Central memory CD4-positive, alpha-beta T cell (primary cell): ENCODE measurements around the gene OSGIN1.

ENCODE experiments used
- DNase-seq: peaks from one replicate; pipeline ENCODE4 v3.0.0; 2022

Gene OSGIN1

DNA sequence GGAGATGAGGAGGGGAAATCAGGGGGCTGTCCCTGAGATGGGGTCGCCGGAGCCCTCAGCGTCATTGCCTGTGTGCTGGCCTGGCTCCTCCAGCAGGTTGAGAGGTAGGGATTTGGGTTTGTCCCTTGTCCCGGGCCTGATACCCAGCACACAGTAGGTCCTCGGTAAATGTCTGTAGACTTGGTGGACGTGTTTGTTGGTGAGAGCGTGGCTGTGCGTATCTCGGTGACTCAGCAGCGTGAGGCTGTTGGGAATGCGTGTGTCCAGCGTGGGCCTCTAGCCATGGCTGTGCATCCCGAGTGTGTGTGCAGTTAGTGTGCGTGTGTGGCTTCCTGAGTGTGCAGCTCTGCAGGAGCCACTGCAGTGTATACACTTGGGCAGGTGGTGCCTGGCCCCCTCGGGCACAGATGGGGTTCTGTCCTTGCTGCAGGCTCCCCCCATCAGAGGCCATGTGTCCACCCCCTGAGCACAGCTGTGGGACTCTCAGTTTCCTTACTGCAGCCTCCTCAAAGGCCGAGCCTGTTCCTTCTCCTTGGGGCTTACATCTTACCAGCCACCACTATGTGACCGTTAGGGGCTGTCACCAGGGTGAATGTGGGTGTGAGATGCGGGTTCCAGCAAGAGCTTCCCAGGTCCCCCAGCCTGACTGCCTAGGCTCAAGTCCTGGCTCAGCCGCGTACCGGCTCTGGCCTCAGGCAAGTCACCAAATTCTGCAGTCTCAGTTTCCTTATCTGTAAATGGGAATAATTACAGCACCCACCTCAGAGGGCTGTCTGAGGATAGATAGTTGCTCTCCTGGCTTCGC is 20.7 kb downstream of the OSGIN1 start:
- no peak for DNase-seq

- no peak for DNase-seq
Observed at GRCh38 chr16:83974475-83974874, 21.4 kb downstream of the OSGIN1 start.

- no peak for DNase-seq
Observed at GRCh38 chr16:83975590-83976260, 22.7 kb downstream of the OSGIN1 start.

- DNase-seq: no peak
Observed at GRCh38 chr16:83977056-83977815, 24.2 kb downstream of the OSGIN1 start.

DNA sequence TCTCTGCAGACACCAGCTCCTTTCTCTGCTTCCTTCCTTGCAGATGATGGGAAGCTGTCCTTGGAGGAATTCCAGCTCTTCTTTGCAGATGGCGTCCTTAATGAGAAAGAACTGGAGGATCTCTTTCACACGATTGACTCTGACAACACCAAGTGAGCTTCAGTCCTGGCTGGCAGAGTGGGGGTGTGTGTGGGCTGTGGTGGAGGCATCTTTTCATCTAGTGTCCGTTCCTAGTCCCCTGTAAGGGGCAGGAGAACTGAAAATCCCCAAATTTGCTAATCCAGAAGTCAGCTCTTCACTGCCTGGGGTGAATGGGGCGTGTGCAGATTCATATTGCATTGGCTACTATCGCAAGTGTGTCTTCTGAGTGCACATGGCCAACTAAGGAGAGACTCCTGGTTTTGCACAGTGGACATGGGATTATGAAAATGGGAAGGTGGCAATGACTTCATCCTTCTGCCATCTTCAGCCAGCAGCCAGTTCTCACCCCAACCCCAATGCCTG is 25.4 kb downstream of the OSGIN1 start:
- DNase-seq: no peak

GRCh38 chr16:83979441-83979840 is 26.4 kb downstream of the OSGIN1 start:
- DNase-seq: no peak

DNA sequence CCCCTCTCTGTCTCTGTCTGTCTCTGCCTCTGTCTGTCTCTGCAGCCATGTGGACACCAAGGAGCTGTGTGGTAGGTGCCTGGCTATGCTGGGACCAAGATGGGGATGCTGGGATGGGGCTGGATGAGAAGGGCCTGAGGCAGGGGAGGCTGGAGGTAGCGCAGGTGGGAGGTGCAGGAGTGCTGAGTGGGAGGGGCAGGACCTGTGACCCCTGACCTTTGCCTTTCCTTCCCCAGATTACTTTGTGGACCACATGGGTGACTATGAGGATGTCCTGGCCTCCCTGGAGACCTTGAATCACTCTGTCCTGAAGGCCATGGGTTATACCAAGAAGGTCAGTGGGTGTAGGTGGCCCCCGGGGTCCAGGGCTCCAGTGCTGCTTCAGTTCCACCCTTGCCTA is 27.8 kb downstream of the OSGIN1 start:
- no peak for DNase-seq

- DNase-seq: no peak
Observed at GRCh38 chr16:83981799-83982198, 28.8 kb downstream of the OSGIN1 start.

GRCh38 chr16:83983491-83983890 is 30.5 kb downstream of the OSGIN1 start:
- no peak for DNase-seq

DNA sequence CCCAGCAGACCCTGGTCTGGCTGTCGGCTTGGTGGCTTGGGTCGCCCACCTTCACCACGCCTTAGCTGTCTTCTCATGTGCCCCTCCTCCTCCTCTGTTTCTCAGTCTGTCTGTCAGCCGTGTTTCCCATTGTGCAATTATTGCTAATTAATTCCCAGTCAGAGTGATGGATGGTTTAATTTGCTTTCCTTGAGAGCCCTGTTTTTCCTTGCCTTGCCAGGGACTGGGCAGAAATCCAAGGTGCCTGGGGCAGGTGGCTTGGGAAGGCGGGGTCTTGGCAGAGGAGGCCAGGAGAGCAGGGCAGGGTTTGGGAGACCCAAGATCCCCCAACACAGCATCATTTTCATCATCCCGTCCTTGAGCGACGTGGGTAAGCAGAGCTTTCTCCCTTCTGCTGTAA is 36.3 kb downstream of the OSGIN1 start:
- no peak for DNase-seq

DNA sequence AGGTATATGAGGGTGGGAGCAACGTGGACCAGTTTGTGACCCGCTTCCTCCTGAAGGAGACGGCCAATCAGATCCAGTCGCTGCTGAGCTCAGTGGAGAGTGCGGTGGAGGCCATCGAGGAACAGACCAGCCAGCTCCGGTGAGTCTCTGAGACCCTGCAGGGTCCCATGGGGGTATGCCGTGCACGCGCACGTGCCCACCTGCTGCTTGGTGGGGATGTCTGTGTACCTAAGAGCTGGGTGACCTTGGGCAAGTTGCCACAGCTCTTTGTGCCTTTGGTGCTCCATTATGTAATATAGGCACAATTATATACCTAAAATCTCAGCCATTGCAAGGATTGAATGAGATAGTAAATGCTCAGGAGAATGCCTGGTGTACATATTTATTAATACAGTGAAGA is 37.5 kb downstream of the OSGIN1 start:
- DNase-seq: no peak

DNA sequence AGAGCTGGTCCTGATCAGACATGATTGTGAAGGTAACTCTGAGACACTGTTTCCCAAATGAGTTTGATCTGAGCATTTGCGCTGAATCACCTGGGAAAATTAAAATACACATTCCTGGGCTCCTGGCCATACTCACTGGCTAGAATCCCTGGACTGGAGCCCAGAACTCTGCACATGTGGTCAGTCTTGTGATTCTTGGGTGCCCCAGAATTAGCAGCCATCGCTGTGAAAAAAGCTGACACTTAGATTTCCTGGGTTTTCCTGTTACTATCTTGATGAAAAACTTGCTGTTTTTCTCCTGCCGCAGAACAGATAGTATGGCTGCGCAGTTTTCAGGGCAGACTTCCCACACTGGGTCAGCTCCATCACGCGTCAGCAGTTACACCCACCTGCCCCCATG is 39.6 kb downstream of the OSGIN1 start:
- no peak for DNase-seq

- no peak for DNase-seq
Observed at GRCh38 chr16:83994087-83994486, 41.0 kb downstream of the OSGIN1 start.

GRCh38 chr16:83994703-83995102 is 41.7 kb downstream of the OSGIN1 start:
- no peak for DNase-seq

DNA sequence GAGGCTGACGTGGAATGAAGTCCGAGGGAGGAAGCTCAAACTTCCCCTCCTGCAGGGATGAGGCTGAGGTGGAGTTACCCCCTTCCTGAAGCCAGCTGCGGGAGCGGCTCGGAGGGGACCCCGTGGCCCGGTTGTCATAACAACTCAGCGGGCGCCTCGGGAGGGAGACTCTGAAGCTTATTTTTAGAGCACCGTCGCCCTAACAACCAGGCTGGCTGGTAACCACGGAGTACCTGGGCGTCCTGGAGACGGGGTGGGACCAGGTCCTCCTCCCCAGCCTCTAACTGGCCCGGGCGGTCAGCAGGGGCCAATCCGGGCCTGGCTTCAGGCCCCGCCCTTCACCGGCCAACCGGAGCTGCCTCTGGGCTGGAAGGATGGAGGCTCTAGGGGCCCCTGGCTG is 42.7 kb downstream of the OSGIN1 start:
- no peak for DNase-seq

DNA sequence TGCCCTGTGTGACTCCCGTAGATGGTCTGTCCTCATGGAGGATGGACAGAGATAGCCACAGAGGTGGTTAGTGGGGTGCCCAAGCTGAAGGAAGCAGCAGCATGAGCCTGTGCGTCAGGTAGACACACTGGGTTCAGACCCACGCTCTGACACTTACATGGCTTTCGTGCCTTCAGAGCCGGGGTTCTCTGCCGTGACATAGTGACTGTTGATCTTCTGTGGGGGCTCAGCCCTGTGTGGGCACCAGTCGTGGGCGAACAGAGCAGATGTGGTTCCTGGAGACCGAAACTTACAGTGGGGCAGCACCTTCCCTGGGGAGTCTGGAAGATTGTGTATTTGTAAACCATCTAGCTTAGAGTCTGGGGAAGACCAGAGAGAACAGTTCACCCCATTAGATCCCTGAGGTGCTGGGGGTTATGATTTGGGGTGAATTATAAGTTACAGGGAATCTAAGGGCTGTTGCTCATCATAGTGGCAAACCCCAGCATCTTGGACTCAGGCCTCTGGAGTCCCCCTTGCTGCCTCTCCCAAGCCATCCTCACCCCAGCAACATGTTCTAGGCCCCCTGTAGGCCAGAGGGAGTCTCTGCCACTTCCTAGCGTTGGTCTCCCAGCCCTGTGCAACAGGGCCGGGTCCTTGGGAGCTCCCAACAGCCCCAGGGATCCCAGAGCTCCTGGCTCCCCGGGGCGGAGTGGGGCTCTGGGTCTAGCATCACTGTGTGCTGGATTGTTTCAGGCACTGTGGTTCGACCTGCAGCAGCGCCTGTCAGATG is 43.6 kb downstream of the OSGIN1 start:
- no peak for DNase-seq

DNA sequence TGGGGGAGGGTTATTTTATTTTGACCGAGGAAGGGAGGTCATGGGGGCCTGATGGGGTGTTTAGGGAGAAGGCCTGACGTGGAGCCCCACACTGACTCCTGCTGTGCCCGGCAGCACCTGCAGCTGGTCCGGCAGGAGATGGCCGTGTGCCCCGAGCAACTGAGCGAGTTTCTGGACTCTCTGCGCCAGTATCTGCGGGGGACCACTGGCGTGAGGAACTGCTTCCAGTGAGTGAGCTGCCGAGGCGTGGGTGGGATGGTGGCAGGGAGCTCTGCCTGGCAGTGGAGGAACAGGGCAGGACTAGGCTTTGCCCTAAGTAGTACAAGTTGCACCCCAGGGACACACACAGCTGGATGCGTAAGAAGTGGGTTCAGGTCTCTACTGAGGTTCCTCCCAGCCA is 45.1 kb downstream of the OSGIN1 start:
- DNase-seq: no peak

- no peak for DNase-seq
Observed at GRCh38 chr16:84000989-84001642, 48.1 kb downstream of the OSGIN1 start.

DNA sequence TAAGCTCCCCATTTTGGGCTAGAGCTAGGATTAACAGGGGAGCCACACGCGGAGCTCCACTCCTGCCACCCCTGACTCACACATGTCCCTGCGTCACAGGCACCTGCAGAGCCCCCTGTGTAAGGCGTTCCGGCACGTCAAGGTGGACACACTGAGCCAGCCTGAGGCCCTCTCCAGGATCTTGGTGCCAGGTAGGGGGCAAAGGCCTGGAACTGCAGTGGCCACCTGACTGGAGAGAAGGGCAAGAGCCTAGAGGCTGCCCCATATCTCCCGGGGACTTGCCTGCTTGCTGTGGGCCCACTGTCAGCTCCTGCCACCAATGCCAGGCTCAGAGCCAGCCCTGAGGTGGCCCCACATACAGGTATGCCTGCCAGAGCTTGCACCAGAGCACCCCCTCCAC is 48.7 kb downstream of the OSGIN1 start:
- DNase-seq: no peak

DNA sequence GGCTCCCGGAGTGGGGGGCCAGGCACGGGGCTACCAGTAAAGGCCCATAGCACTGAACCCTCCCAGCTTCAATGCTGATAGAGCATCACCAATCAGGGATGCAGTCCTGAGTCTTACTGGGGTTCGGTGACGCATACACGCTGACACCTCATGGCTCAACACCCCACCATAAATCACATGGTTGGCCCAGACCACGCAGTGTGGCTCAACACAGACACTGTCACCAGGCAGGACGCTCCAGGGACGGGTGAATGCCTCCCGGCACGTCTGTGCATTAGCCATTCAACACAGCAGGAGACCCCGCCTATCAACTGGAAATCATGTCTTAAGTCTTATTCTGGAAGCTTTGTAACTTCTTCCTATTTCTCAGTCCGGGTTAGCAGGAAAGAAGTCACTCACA is 50.0 kb downstream of the OSGIN1 start:
- DNase-seq: no peak

DNA sequence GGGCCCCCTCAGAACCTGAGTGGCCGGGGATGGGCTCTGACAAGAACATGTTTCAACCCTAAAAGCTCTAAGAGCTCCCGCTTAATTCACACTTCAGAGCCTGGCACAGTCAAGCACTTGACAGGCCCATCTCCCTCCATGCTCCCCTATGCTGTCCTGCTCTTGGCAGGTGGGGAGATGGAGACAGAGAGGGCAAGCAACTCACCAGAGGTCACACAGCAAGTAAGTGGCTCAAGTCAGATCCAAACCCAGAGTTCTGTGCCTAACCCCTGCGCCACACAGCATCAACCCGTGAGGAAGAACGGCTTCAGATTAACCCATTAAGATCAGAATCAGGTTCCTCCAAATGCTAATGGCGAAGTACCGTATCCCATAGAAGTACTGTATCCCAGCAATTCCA is 51.4 kb downstream of the OSGIN1 start:
- no peak for DNase-seq

- DNase-seq: no peak
Observed at GRCh38 chr16:84005391-84005790, 52.4 kb downstream of the OSGIN1 start.
